Breast epithelium (tissue), 4 donors: ENCODE results near the gene R3HDM4. TPM values are rescaled to one million over a fixed set of nuclear protein-coding genes. Genes with fewer than 3 reads are reported as not detected.
"Not testable (repeated sequence)": the region's sequence is repeated elsewhere in the genome, so short reads cannot be mapped to it uniquely, and the experiment has no call there.

Experiments
- DNase-seq, 2 donors: peaks; one replicate each; pipeline ENCODE4 v3.0.0-alpha.2; 2019; ENCODE audit warnings: low spot score in 2 of 2
- H3K27ac ChIP-seq, 2 donors: fragments of 200-600 bp; sonication (generic) in 1 of 2; one replicate each; pipeline ENCODE4 v1.5.1; 2016 to 2019; ENCODE audit warnings: mild to moderate bottlenecking in 1 of 2
- H3K27me3 ChIP-seq, 2 donors: fragments of 200-600 bp; sonication (generic) in 1 of 2; one replicate each; pipeline versions ENCODE4 v1.5.1 to v1.6.0; 2017 to 2019; ENCODE audit warnings: control low read depth in 1 of 2, mild to moderate bottlenecking in 1 of 2
- H3K36me3 ChIP-seq: fragments of 200-600 bp; one replicate; pipeline ENCODE4 v1.5.1; 2019
- H3K4me1 ChIP-seq, 2 donors: fragments of 200-600 bp; sonication (generic); one replicate each; pipeline ENCODE4 v1.5.1; 2016 to 2019; ENCODE audit warnings: control low read depth in 1 of 2
- H3K4me3 ChIP-seq, 3 donors: fragments of 200-600 bp; sonication (generic); 1 replicate in 2 of 3; 2 replicates in 1 of 3; pipeline ENCODE4 v1.5.1; 2016 to 2019; ENCODE audit warnings: mild to moderate bottlenecking in 3 of 3, moderate library complexity in 2 of 3
- H3K9me3 ChIP-seq, 2 donors: fragments of 200-600 bp; sonication (generic) in 1 of 2; one replicate each; pipeline ENCODE4 v1.5.1; 2016 to 2019; ENCODE audit warnings: control low read depth in 1 of 2
- CTCF ChIP-seq, 3 donors: fragments of 450-650 bp; IDR thresholded peaks; one replicate each; pipeline ENCODE4 v1.5.1; 2016 to 2017; ENCODE audit warnings: antibody characterized with exemption in 3 of 3, mild to moderate bottlenecking in 3 of 3, moderate library complexity in 3 of 3
- POLR2A ChIP-seq: fragments of 450-650 bp; IDR thresholded peaks from one replicate; pipeline ENCODE4 v1.6.1; 2016; ENCODE audit warnings: antibody characterized with exemption, mild to moderate bottlenecking, moderate library complexity
- POLR2AphosphoS5 ChIP-seq, 3 donors: sonication (generic); formaldehyde crosslinking; IDR thresholded peaks; one replicate each; pipeline ENCODE4 v1.6.1; 2017; ENCODE audit warnings: antibody characterized with exemption in 3 of 3
- intact Hi-C: fragments of 100-400 bp; cut with DNase I; formaldehyde crosslinking; loops from one replicate; pipeline ENCODE4 v1.15.1; 2023; ENCODE audit warnings: low total_unique reads
- total RNA-seq, 3 donors: library from RNA; depleted of rRNA; stranded (reverse); fragments of >200 nt; gene quantifications; one replicate each; pipeline ENCODE4 v1.1.0, GENCODE V29; 2016

R3HDM4 gene
- total RNA-seq, 3 donors from 2014 or later = 31.8 to 41.6 (median 41.0) TPM

- intact Hi-C loops = no loop called here
- Histone ChIP-seq H3K9me3 (no peaks in the 10 kb centered on the region), H3K27me3 (peaks cover 6 to 27% of the 10 kb centered on the region in 2 donors), H3K4me3 (peak overlapping the region in 2 of 3 donors; percentile 7 to 50), H3K27ac (peak overlapping the region; percentile 77 to 80), H3K4me1 (no peaks in the 10 kb centered on the region), H3K36me3 (no peaks in the 10 kb centered on the region)
- no peak for TF ChIP-seq CTCF (IDR thresholded peaks at IDR 0.05)
- TF ChIP-seq POLR2A = no peak
- TF ChIP-seq POLR2AphosphoS5 (IDR thresholded peaks at IDR 0.05) = no peak
- DNase-seq = no peak
These were observed 62.1 kb downstream of the R3HDM4 start for GRCh38 chr19:850979-851335.

GRCh38 chr19:850221-850978 is 62.6 kb downstream of the R3HDM4 start:
- H3K9me3 ChIP-seq = no peaks in the 10 kb centered on the region
- peak overlapping the region in 2 of 3 donors; percentile 7 to 50 for H3K4me3 ChIP-seq
- H3K27ac ChIP-seq = peak overlapping the region; percentile 77 to 80
- H3K4me1 ChIP-seq = no peaks in the 10 kb centered on the region
- peak; percentile 71 to 97 (median 93) for TF ChIP-seq POLR2AphosphoS5 (IDR thresholded peaks at IDR 0.05)
- TF ChIP-seq POLR2A = no peak
- H3K36me3 ChIP-seq = no peaks in the 10 kb centered on the region
- DNase-seq = peak; percentile 84 to 92
- H3K27me3 ChIP-seq = peaks cover 6 to 28% of the 10 kb centered on the region in 2 donors
- intact Hi-C loops = no loop called here

GRCh38 chr19:849195-849594 is 63.8 kb downstream of the R3HDM4 start:
- H3K4me3 ChIP-seq, DNase-seq, H3K4me1 ChIP-seq, H3K9me3 ChIP-seq, H3K27ac ChIP-seq, intact Hi-C loops, H3K36me3 ChIP-seq: not testable (repeated sequence)
- peaks cover 6 to 28% of the 10 kb centered on the region in 2 donors for H3K27me3 ChIP-seq

- DNase-seq = no peak
- TF ChIP-seq POLR2AphosphoS5 (IDR thresholded peaks at IDR 0.05) = no peak
- no peak for TF ChIP-seq POLR2A
- TF ChIP-seq CTCF (IDR thresholded peaks at IDR 0.05) = no peak
- no peaks in the 10 kb centered on the region for H3K36me3 ChIP-seq
- H3K4me3 ChIP-seq = no peak overlapping the region
- H3K9me3 ChIP-seq = no peaks in the 10 kb centered on the region
- peaks cover 11 to 31% of the 10 kb centered on the region in 2 donors for H3K27me3 ChIP-seq
- peaks cover 5 to 6% of the 10 kb centered on the region in 2 donors for H3K4me1 ChIP-seq
- intact Hi-C loops = no loop called here
- H3K27ac ChIP-seq = no peak overlapping the region
These were observed 64.6 kb downstream of the R3HDM4 start for GRCh38 chr19:848386-848921.

Other genes starting within 250 kb of the R3HDM4 start
- gene FSTL3, start 236.8 kb downstream of the R3HDM4 start, total RNA-seq = 100 to 1,000 TPM in 2 of 3 donors, 10 to 100 TPM in 1; 37.8 to 198 (median 111) TPM
- not detected for gene PRSS57, start 217.8 kb downstream of the R3HDM4 start, total RNA-seq
- gene PALM, start 204.3 kb downstream of the R3HDM4 start, total RNA-seq = 10 to 100 TPM; 16.1 to 61.0 (median 35.1) TPM
- gene MISP, start 162.1 kb downstream of the R3HDM4 start, total RNA-seq = 1 to 10 TPM in 2 of 3 donors, under 1 TPM in 1; 0.16 to 3.6 (median 2.5) TPM
- gene PTBP1, start 115.8 kb downstream of the R3HDM4 start, total RNA-seq = 100 to 1,000 TPM in 2 of 3 donors, 10 to 100 TPM in 1; 92.0 to 147 (median 131) TPM
- gene PLPPR3, start 91.3 kb downstream of the R3HDM4 start, total RNA-seq = 1 to 10 TPM in 2 of 3 donors, not detected in 1; 6.9 to 9.1 TPM
- under 1 TPM in 1 of 3 donors, not detected in 2; 0.29 TPM for gene AZU1, start 85.4 kb downstream of the R3HDM4 start, total RNA-seq
- gene PRTN3, start 72.2 kb downstream of the R3HDM4 start, total RNA-seq = 1 to 10 TPM in 1 of 3 donors, under 1 TPM in 1, not detected in 1; 0.44 to 1.1 TPM
- 1 to 10 TPM in 2 of 3 donors, under 1 TPM in 1; 0.98 to 5.0 (median 1.0) TPM for gene ELANE, start 60.9 kb downstream of the R3HDM4 start, total RNA-seq
- 1,000 to 10,000 TPM in 1 of 3 donors, 100 to 1,000 TPM in 2; 345 to 6,770 (median 797) TPM for gene CFD, start 53.6 kb downstream of the R3HDM4 start, total RNA-seq
- gene MED16, start 20.0 kb downstream of the R3HDM4 start, total RNA-seq = 10 to 100 TPM; 14.9 to 33.1 (median 32.8) TPM
- gene RNU6-9, start 19.7 kb downstream of the R3HDM4 start, total RNA-seq = not detected
- under 1 TPM in 2 of 3 donors, not detected in 1; 0.15 to 0.33 TPM for gene KISS1R, start 4.1 kb upstream of the R3HDM4 start, total RNA-seq
- 10 to 100 TPM in 1 of 3 donors, 1 to 10 TPM in 2; 3.5 to 11.1 (median 4.8) TPM for gene ARID3A, start 12.8 kb upstream of the R3HDM4 start, total RNA-seq
- 10 to 100 TPM; 19.2 to 69.2 (median 49.8) TPM for gene WDR18, start 71.1 kb upstream of the R3HDM4 start, total RNA-seq
- gene GRIN3B, start 87.2 kb upstream of the R3HDM4 start, total RNA-seq = 1 to 10 TPM in 1 of 3 donors, not detected in 2; 2.6 TPM
- 100 to 1,000 TPM; 112 to 156 (median 153) TPM for gene TMEM259, start 107.9 kb upstream of the R3HDM4 start, total RNA-seq
- not detected for gene RNU6-2, start 108.3 kb upstream of the R3HDM4 start, total RNA-seq
- gene CNN2, start 113.4 kb upstream of the R3HDM4 start, total RNA-seq = 10 to 100 TPM; 70.4 to 74.1 (median 70.7) TPM
- gene ABCA7, start 126.9 kb upstream of the R3HDM4 start, total RNA-seq = 10 to 100 TPM in 2 of 3 donors, 1 to 10 TPM in 1; 8.0 to 31.8 (median 26.5) TPM
- gene ARHGAP45, start 153.9 kb upstream of the R3HDM4 start, total RNA-seq = 10 to 100 TPM; 18.7 to 43.2 (median 23.9) TPM
- 100 to 1,000 TPM in 1 of 3 donors, 10 to 100 TPM in 2; 65.9 to 175 (median 89.1) TPM for gene POLR2E, start 182.2 kb upstream of the R3HDM4 start, total RNA-seq
- 1,000 to 10,000 TPM in 1 of 3 donors, 100 to 1,000 TPM in 2; 357 to 1,796 (median 492) TPM for gene GPX4, start 190.8 kb upstream of the R3HDM4 start, total RNA-seq